Measurements from ENCODE around the gene RELT. TPM values are rescaled to one million over a fixed set of nuclear protein-coding genes. Genes with fewer than 3 reads are reported as not detected.

RELT gene
- total and polyA plus RNA-seq, 2 of the 13 experiments (the other 11 are each of a cell fraction or from before 2014, with no cell fraction given): 2.5 to 4.7 TPM

GRCh38 chr11:73359930-73360742 lies 16.1 kb upstream of the RELT start (continued):
- TF ChIP-seq DMTF1 (CRISPR knock-in tag; IDR thresholded peaks at IDR 0.05) (no peak), CTCF (CRISPR knock-in tag; IDR thresholded peaks at IDR 0.05) (peak; percentile 65), ZBTB21 (CRISPR knock-in tag; IDR thresholded peaks at IDR 0.05) (no peak), ZFX (CRISPR knock-in tag; IDR thresholded peaks at IDR 0.05; ENCODE audit: low read depth) (no peak), RAD21 (CRISPR knock-in tag; IDR thresholded peaks at IDR 0.05) (peak; percentile 54), NR3C1 (CRISPR knock-in tag; IDR thresholded peaks at IDR 0.05) (no peak), ZNF83 (CRISPR knock-in tag; IDR thresholded peaks at IDR 0.05; ENCODE audit: borderline replicate concordance) (no peak), MBD4 (IDR thresholded peaks at IDR 0.05; ENCODE audit: borderline replicate concordance, low read length) (no peak), HMG20B (CRISPR knock-in tag; conservative IDR thresholded peaks at IDR 0.05) (no peak), MBNL3 (CRISPR knock-in tag; conservative IDR thresholded peaks at IDR 0.05) (no peak), ZNF556 (CRISPR knock-in tag; IDR thresholded peaks at IDR 0.05; ENCODE audit: borderline replicate concordance) (no peak), MAZ (IDR thresholded peaks at IDR 0.05; ENCODE audit: borderline replicate concordance, low read depth, low read length) (no peak), MAZ (CRISPR knock-in tag; IDR thresholded peaks at IDR 0.05; ENCODE audit: low read depth) (no peak), FOXJ3 (CRISPR knock-in tag; IDR thresholded peaks at IDR 0.05; ENCODE audit: borderline replicate concordance) (no peak), EED (CRISPR knock-in tag; IDR thresholded peaks at IDR 0.05) (no peak), ZNF644 (CRISPR knock-in tag; IDR thresholded peaks at IDR 0.05; ENCODE audit: low read depth) (no peak), XRCC5 (optimal IDR thresholded peaks at IDR 0.05; ENCODE audit: low read length) (peak; percentile 27), BRCA1 (CRISPR knock-in tag; IDR thresholded peaks at IDR 0.05) (no peak), SMYD3 (CRISPR knock-in tag; IDR thresholded peaks at IDR 0.05) (no peak), PHF8 (CRISPR knock-in tag; IDR thresholded peaks at IDR 0.05) (no peak), ZBTB34 (CRISPR knock-in tag; IDR thresholded peaks at IDR 0.05) (no peak), ZNF784 (CRISPR knock-in tag; IDR thresholded peaks at IDR 0.05; ENCODE audit: borderline replicate concordance) (no peak)
